H9 (cell line): Measurements from ENCODE around the gene CCNT2. TPM values are rescaled to one million over a fixed set of nuclear protein-coding genes. Genes with fewer than 3 reads are reported as not detected.
"Not testable (repeated sequence)": the region's sequence is repeated elsewhere in the genome, so short reads cannot be mapped to it uniquely, and the experiment has no call there.

Experiments used
- DNase-seq: peaks from one replicate; pipeline ENCODE4 v3.0.0-alpha.2; 2017
- H2AFZ ChIP-seq: one replicate; pipeline ENCODE4 v1.6.1; 2013; ENCODE audit warnings: mild to moderate bottlenecking, low read length, control low read depth, moderate library complexity
- H2AK5ac ChIP-seq: 2 replicates; pipeline ENCODE4 v1.6.1; 2013; ENCODE audit warnings: low read length, control low read depth, mixed read lengths; ENCODE audit not compliant: insufficient read length
- H2BK120ac ChIP-seq: one replicate; pipeline ENCODE4 v1.6.1; 2013; ENCODE audit warnings: low read depth, mild to moderate bottlenecking, low read length, control low read depth, inconsistent platforms; ENCODE audit not compliant: poor library complexity, severe bottlenecking
- H2BK12ac ChIP-seq: 2 replicates; pipeline ENCODE4 v1.6.1; 2013; ENCODE audit warnings: low read length, control low read depth, mixed read lengths, low read depth; ENCODE audit not compliant: insufficient read length
- H2BK15ac ChIP-seq: 2 replicates; pipeline ENCODE4 v1.6.1; 2013; ENCODE audit warnings: low read depth, low read length, control low read depth
- H2BK20ac ChIP-seq: one replicate; pipeline ENCODE4 v1.6.1; 2013; ENCODE audit warnings: low read depth, mild to moderate bottlenecking, low read length, control low read depth, inconsistent platforms; ENCODE audit not compliant: poor library complexity, severe bottlenecking
- H2BK5ac ChIP-seq: 2 replicates; pipeline ENCODE4 v1.6.1; 2013; ENCODE audit warnings: low read length, control low read depth, mixed read lengths; ENCODE audit not compliant: insufficient read length
- H3K14ac ChIP-seq: 2 replicates; pipeline ENCODE4 v1.6.1; 2013; ENCODE audit warnings: low read length, control low read depth; ENCODE audit not compliant: insufficient read depth
- H3K18ac ChIP-seq: 2 replicates; pipeline ENCODE4 v1.6.1; 2013; ENCODE audit warnings: low read depth, mild to moderate bottlenecking, mixed read lengths, low read length, control low read depth; ENCODE audit not compliant: insufficient read length
- H3K23ac ChIP-seq: 2 replicates; pipeline ENCODE4 v1.6.1; 2013; ENCODE audit warnings: low read length, control low read depth, mixed read lengths, low read depth; ENCODE audit not compliant: insufficient read length
- H3K23me2 ChIP-seq: 2 replicates; pipeline ENCODE4 v1.6.1; 2013; ENCODE audit warnings: low read depth, mild to moderate bottlenecking, mixed read lengths, low read length, control low read depth; ENCODE audit not compliant: insufficient read length, poor library complexity, severe bottlenecking
- H3K27ac ChIP-seq: 2 replicates; pipeline ENCODE4 v1.5.1; 2013; ENCODE audit warnings: low read length, control low read depth, mixed read lengths, low read depth; ENCODE audit not compliant: insufficient read length
- H3K27me3 ChIP-seq: 2 replicates; pipeline ENCODE4 v1.6.1; 2013; ENCODE audit warnings: low read length, control low read depth, inconsistent platforms; ENCODE audit not compliant: insufficient read depth
- H3K4ac ChIP-seq: 2 replicates; pipeline ENCODE4 v1.6.1; 2013; ENCODE audit warnings: low read depth, mild to moderate bottlenecking, control low read depth, inconsistent platforms, low read length, moderate library complexity
- H3K4me1 ChIP-seq: 2 replicates; pipeline ENCODE4 v1.6.1; 2013; ENCODE audit warnings: low read length, control low read depth, inconsistent platforms; ENCODE audit not compliant: insufficient read depth
- H3K4me2 ChIP-seq: 2 replicates; pipeline ENCODE4 v1.6.1; 2013; ENCODE audit warnings: low read length, control low read depth, mixed read lengths; ENCODE audit not compliant: insufficient read length, insufficient read depth
- H3K56ac ChIP-seq: 2 replicates; pipeline ENCODE4 v1.6.1; 2013; ENCODE audit warnings: low read depth, mild to moderate bottlenecking, mixed read lengths, low read length, control low read depth; ENCODE audit not compliant: insufficient read length
- H3K79me1 ChIP-seq: 2 replicates; pipeline ENCODE4 v1.6.1; 2013; ENCODE audit warnings: low read depth, mild to moderate bottlenecking, moderate library complexity, low read length, control low read depth, inconsistent platforms; ENCODE audit not compliant: insufficient read depth, poor library complexity, severe bottlenecking
- H3K79me2 ChIP-seq: 2 replicates; pipeline ENCODE4 v1.6.1; 2013; ENCODE audit warnings: low read length, control low read depth, inconsistent platforms; ENCODE audit not compliant: insufficient read depth
- H3K9ac ChIP-seq: 2 replicates; pipeline ENCODE4 v1.6.1; 2013; ENCODE audit warnings: low read length, control low read depth, mixed read lengths; ENCODE audit not compliant: insufficient read length; ENCODE audit errors: extremely low read depth
- H3K9me3 ChIP-seq: one replicate; pipeline ENCODE4 v1.6.1; 2013; ENCODE audit warnings: low read depth, low read length, inconsistent platforms; ENCODE audit not compliant: control insufficient read depth
- H3T11ph ChIP-seq: one replicate; pipeline ENCODE4 v1.6.1; 2013; ENCODE audit warnings: mild to moderate bottlenecking, low read length, control low read depth, inconsistent platforms
- H4K20me1 ChIP-seq: one replicate; pipeline ENCODE4 v1.6.1; 2013; ENCODE audit not compliant: control insufficient read depth, insufficient read length, insufficient read depth
- H4K5ac ChIP-seq: 2 replicates; pipeline ENCODE4 v1.6.1; 2013; ENCODE audit warnings: low read depth, mild to moderate bottlenecking, mixed read lengths, low read length, control low read depth; ENCODE audit not compliant: insufficient read length
- H4K8ac ChIP-seq: replicated peaks from 2 replicates; pipeline ENCODE4 v1.6.1; 2013; ENCODE audit warnings: low read length, control low read depth, mixed read lengths, low read depth; ENCODE audit not compliant: insufficient read length
- H4K91ac ChIP-seq: 2 replicates; pipeline ENCODE4 v1.6.1; 2013; ENCODE audit warnings: low read depth, mild to moderate bottlenecking, moderate library complexity, mixed read lengths, low read length, control low read depth; ENCODE audit not compliant: insufficient read length
- H3K27ac Mint-ChIP-seq, 3 experiments: 2 replicates in 2 of 3; 3 replicates in 1 of 3; pipeline ENCODE4 v1.8.0; 2020 to 2021; ENCODE audit warnings: mixed read lengths in 3 of 3, mild to moderate bottlenecking in 1 of 3, moderate library complexity in 1 of 3
- H3K27me3 Mint-ChIP-seq: 2 replicates; pipeline ENCODE4 v1.8.0; 2021; ENCODE audit warnings: low read depth, mild to moderate bottlenecking, moderate library complexity, mixed read lengths
- H3K36me3 Mint-ChIP-seq, 3 experiments: 2 replicates in 2 of 3; 3 replicates in 1 of 3; pipeline ENCODE4 v1.8.0; 2020 to 2021; ENCODE audit warnings: low read depth in 3 of 3, mixed read lengths in 3 of 3; ENCODE audit not compliant: insufficient read depth in 1 of 3
- H3K4me1 Mint-ChIP-seq, 2 experiments: 2 replicates each; pipeline ENCODE4 v1.8.0; 2020; ENCODE audit warnings: mixed read lengths in 2 of 2
- H3K4me3 Mint-ChIP-seq, 2 experiments: 2 replicates in 1 of 2; 3 replicates in 1 of 2; pipeline ENCODE4 v1.8.0; 2020 to 2021; ENCODE audit warnings: mild to moderate bottlenecking in 2 of 2, mixed read lengths in 2 of 2, moderate library complexity in 1 of 2
- H3K9me3 Mint-ChIP-seq, 2 experiments: 2 replicates in 1 of 2; 3 replicates in 1 of 2; pipeline ENCODE4 v1.8.0; 2020; ENCODE audit warnings: mild to moderate bottlenecking in 2 of 2, mixed read lengths in 2 of 2, moderate library complexity in 1 of 2
- WGBS: extraction: QIAGEN DNeasy Blood & Tissue Kit; methylation state at CpG from one replicate; pipeline ENCODE4 v1.1.7; 2013; ENCODE audit warnings: missing lambda C conversion rate, low lambda C conversion rate, mixed read lengths; ENCODE audit not compliant: insufficient read length; ENCODE audit errors: extremely low coverage; 5-methylcytosine and 5-hydroxymethylcytosine counted together
- total RNA-seq: library from RNA; stranded (reverse); gene quantifications from 2 replicates; pipeline ENCODE4 v1.2.1, GENCODE V29; 2021
- TF ChIP-seq, protein P1 (sequence below): fragments of 200-600 bp; sonication (generic); conservative IDR thresholded peaks from 3 replicates; pipeline ENCODE4 v1.8.0; 2021; ENCODE audit warnings: antibody characterized with exemption, mild to moderate bottlenecking

The CCNT2 gene
- total RNA-seq, 1 experiment from 2014 or later: 42.0 TPM

DNA sequence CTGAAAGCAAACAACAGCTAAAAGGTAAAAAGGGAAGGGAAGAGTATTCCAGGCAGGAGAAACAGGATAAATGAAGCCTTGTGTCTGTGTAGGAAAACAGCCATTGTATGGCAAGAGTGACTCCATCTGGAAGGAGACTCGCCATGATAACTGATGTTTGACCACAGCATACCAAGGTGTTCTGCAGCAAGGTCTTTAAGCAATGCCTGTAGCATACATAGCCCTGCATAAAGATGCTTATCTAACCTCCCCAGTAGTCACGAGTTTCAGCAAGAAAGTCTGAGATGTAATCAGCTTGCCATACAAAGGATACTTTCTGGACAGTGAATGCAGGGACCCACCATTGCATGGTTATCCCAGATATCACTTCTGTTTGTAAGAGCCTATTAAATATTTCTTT, 11.9 kb upstream of the CCNT2 start:
- Histone ChIP-seq H2BK20ac (no peak overlapping the region), H2BK120ac (no peak overlapping the region), H3K27ac (no peak overlapping the region), H3K23me2 (no peaks in the 10 kb centered on the region), H3T11ph (no peak overlapping the region), H3K14ac (no peak overlapping the region), H3K4me2 (no peak overlapping the region), H3K23ac (no peak overlapping the region), H3K9ac (no peak overlapping the region), H3K9me3 (no peaks in the 10 kb centered on the region), H2AK5ac (no peak overlapping the region), H4K20me1 (no peaks in the 10 kb centered on the region), H2BK12ac (no peak overlapping the region), H3K27me3 (no peaks in the 10 kb centered on the region), H4K5ac (no peak overlapping the region), H3K56ac (no peak overlapping the region), H3K4ac (no peak overlapping the region), H3K79me2 (no peaks in the 10 kb centered on the region), H3K4me1 (no peaks in the 10 kb centered on the region), H3K18ac (no peak overlapping the region), H2AFZ (no peak overlapping the region), H4K8ac (no peak overlapping the region), H3K79me1 (no peaks in the 10 kb centered on the region), H4K91ac (no peak overlapping the region), H2BK5ac (no peak overlapping the region), H2BK15ac (no peak overlapping the region)
- peaks cover 0 to 4% of the 10 kb centered on the region in 2 experiments; a peak in 1 of 4 replicates for H3K4me1 Mint-ChIP-seq
- no peak overlapping the region for H3K4me3 Mint-ChIP-seq
- TF ChIP-seq, protein P1, sequence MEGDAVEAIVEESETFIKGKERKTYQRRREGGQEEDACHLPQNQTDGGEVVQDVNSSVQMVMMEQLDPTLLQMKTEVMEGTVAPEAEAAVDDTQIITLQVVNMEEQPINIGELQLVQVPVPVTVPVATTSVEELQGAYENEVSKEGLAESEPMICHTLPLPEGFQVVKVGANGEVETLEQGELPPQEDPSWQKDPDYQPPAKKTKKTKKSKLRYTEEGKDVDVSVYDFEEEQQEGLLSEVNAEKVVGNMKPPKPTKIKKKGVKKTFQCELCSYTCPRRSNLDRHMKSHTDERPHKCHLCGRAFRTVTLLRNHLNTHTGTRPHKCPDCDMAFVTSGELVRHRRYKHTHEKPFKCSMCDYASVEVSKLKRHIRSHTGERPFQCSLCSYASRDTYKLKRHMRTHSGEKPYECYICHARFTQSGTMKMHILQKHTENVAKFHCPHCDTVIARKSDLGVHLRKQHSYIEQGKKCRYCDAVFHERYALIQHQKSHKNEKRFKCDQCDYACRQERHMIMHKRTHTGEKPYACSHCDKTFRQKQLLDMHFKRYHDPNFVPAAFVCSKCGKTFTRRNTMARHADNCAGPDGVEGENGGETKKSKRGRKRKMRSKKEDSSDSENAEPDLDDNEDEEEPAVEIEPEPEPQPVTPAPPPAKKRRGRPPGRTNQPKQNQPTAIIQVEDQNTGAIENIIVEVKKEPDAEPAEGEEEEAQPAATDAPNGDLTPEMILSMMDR: no peak
- no peak overlapping the region for H3K27ac Mint-ChIP-seq
- H3K36me3 Mint-ChIP-seq: no peaks in the 10 kb centered on the region
- WGBS: no CpG with 5 or more reads among the region's 2 CpGs
- H3K27me3 Mint-ChIP-seq: no peaks in the 10 kb centered on the region
- no peak for DNase-seq
- peaks cover 5 to 7% of the 10 kb centered on the region in 2 experiments; a peak in 3 of 5 replicates for H3K9me3 Mint-ChIP-seq

DNA sequence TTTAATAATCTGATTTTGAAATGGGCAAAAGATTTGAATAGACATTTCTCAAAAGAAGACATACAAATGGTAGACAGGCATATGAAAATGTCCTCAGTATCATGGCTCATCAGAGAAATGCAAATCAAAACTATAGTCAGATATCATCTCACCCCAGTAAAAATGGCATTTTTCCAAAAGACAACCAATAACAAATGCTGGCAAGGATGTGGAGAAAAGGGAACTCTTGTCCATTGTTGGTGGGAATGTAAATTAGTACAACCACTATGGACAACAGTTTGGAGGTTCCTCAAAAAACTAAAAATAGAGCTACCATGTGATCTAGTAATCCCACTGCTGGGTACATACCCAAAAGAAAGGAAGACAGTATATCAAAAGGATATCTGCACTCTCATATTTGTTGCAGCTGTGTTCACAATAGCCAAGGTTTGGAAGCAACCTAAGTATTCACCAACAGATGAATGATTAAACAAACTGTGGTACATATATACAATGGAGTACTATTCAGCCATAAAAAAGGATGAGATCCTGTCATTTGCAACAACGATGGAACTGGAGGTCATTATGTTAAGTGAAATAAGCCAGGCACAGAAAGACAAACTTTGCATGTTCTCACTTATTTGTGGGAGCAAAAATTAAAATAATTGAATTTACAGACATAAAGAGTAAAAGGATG, 11.0 kb upstream of the CCNT2 start:
- not testable (repeated sequence) for H3K18ac ChIP-seq, H3T11ph ChIP-seq, H3K4me2 ChIP-seq, H3K79me1 ChIP-seq, H3K4me1 ChIP-seq, H3K27ac ChIP-seq, H3K4me1 Mint-ChIP-seq, H3K23ac ChIP-seq, H2AK5ac ChIP-seq, H3K23me2 ChIP-seq, H4K20me1 ChIP-seq, H4K91ac ChIP-seq, H3K56ac ChIP-seq, H4K5ac ChIP-seq, H3K27me3 Mint-ChIP-seq, H2BK15ac ChIP-seq, H2BK5ac ChIP-seq, DNase-seq, H3K4me3 Mint-ChIP-seq, H2BK12ac ChIP-seq, H2BK120ac ChIP-seq, H2BK20ac ChIP-seq, H3K14ac ChIP-seq, H4K8ac ChIP-seq, H3K27ac Mint-ChIP-seq, H3K9me3 ChIP-seq, H3K27me3 ChIP-seq, H3K9me3 Mint-ChIP-seq, H3K79me2 ChIP-seq, H3K9ac ChIP-seq, H3K4ac ChIP-seq, H2AFZ ChIP-seq, H3K36me3 Mint-ChIP-seq
- WGBS: no CpG with 5 or more reads among the region's 1 CpG
